HT-29 (cell line): ENCODE data around the gene CRAT. TPM values are rescaled to one million over a fixed set of nuclear protein-coding genes. Genes with fewer than 3 reads are reported as not detected.

ENCODE experiments used
- DNase-seq: peaks from one replicate; pipeline ENCODE4 v3.0.0-alpha.2; 2015; ENCODE audit warnings: low spot score
- total RNA-seq: library from RNA; depleted of rRNA; stranded (reverse); fragments of >200 nt; shearing (Covaris generic); gene quantifications from 2 replicates; pipeline ENCODE4 v1.2.3, GENCODE V29; 2014

The CRAT gene
- total RNA-seq, 1 experiment from 2014 or later = 43.7 TPM

GRCh38 chr9:129093602-129094386 lies 16.8 kb downstream of the CRAT start:
- no peak for DNase-seq

GRCh38 chr9:129089246-129089645 lies 21.3 kb downstream of the CRAT start:
- DNase-seq = no peak

- DNase-seq = no peak
Observed at GRCh38 chr9:129084087-129084486, 26.5 kb downstream of the CRAT start.

- DNase-seq = no peak
Observed at GRCh38 chr9:129081388-129081904, 29.1 kb downstream of the CRAT start.

GRCh38 chr9:129080601-129081387 lies 29.8 kb downstream of the CRAT start, which contains the start of gene DOLPP1:
Gene DOLPP1 (plus strand): TSS chr9:129081111. CDS start chr9:129081132, 21 bp downstream.
- peak; percentile 98 for DNase-seq

GRCh38 chr9:129080298-129080600 lies 30.3 kb downstream of the CRAT start:
- DNase-seq = no peak

- no peak for DNase-seq
Observed at GRCh38 chr9:129079829-129080228, 30.8 kb downstream of the CRAT start.

- no peak for DNase-seq
Observed at GRCh38 chr9:129078691-129079503, 31.7 kb downstream of the CRAT start.

- DNase-seq = no peak
Observed at GRCh38 chr9:129077236-129077635, 33.4 kb downstream of the CRAT start.

GRCh38 chr9:129076640-129077037 lies 34.0 kb downstream of the CRAT start:
- DNase-seq = no peak

GRCh38 chr9:129075996-129076639 lies 34.5 kb downstream of the CRAT start:
- no peak for DNase-seq

- no peak for DNase-seq
Observed at GRCh38 chr9:129074106-129074505, 36.5 kb downstream of the CRAT start.

GRCh38 chr9:129073404-129073803 lies 37.2 kb downstream of the CRAT start:
- DNase-seq = no peak

- DNase-seq = no peak
Observed at GRCh38 chr9:129072171-129072570, 38.4 kb downstream of the CRAT start.

GRCh38 chr9:129071526-129072126 lies 39.0 kb downstream of the CRAT start:
- no peak for DNase-seq

- no peak for DNase-seq
Observed at GRCh38 chr9:129070696-129071525, 39.7 kb downstream of the CRAT start.

- DNase-seq = no peak
Observed at GRCh38 chr9:129069862-129070641, 40.5 kb downstream of the CRAT start.

- DNase-seq = no peak
Observed at GRCh38 chr9:129068990-129069861, 41.4 kb downstream of the CRAT start.
